ENCODE measurements around the gene HNF4A. TPM values are rescaled to one million over a fixed set of nuclear protein-coding genes. Genes with fewer than 3 reads are reported as not detected.
A peak's percentile ranks its signal among the peaks of the same experiment; 100 is the strongest.

HNF4A gene
- total and polyA plus RNA-seq, 2 of the 13 experiments (the other 11 are each of a cell fraction or from before 2014, with no cell fraction given) = 80.9 to 169 TPM

DNA sequence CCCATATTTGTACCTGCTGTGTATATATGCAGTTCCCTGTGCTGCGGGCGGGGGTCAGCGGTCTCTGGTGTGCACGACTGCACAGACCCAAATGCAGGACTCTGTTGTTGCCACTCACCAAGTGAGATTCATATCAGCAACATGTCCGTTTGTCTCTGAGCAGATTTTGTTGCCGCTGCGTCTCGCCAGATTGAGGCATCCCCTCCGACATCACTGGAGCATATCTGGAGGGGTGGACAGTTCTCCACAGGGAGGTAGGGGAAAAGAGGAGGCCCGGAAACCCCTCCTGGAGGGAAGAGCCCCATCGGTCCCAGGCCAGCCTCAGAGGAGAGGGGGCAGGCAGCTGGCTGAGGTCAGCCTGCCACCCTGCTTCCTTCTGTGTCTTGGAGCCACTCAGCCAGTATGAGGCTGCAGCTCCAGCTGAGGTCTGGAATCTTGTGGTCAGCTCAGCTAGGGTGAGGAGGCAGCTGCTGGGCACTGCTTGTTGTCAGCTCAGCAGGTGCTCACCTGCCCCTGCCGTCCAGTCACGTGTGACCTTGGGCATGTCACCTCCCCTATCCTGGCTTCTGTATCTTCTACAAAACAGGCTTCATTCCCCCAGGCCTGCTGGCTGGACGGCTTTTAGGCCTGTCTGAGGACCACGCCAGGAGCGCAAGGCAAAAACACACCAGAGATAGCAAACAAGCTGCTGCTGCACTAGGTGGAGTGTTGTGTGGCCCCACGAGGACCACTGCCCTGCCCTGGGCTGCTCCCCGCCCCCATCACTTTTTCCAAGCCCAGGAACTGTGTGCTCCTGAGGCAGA, 47.1 kb downstream of the HNF4A start (continued):
- no peak for TF ChIP-seq ZNF83 (CRISPR knock-in tag; IDR thresholded peaks at IDR 0.05; ENCODE audit: borderline replicate concordance)
- TF ChIP-seq PAWR (CRISPR knock-in tag; IDR thresholded peaks at IDR 0.05; ENCODE audit: borderline replicate concordance) = 0 out of 2 replicates have a peak, but pooled peaks have one; percentile 43
- peak; percentile 77 for TF ChIP-seq ZFX (CRISPR knock-in tag; IDR thresholded peaks at IDR 0.05; ENCODE audit: low read depth)
- TF ChIP-seq NFRKB (IDR thresholded peaks at IDR 0.05) = no peak
- TF ChIP-seq EZH2 (conservative IDR thresholded peaks at IDR 0.05; ENCODE audit: low read depth, low read length) = no peak
- TF ChIP-seq, protein P1, sequence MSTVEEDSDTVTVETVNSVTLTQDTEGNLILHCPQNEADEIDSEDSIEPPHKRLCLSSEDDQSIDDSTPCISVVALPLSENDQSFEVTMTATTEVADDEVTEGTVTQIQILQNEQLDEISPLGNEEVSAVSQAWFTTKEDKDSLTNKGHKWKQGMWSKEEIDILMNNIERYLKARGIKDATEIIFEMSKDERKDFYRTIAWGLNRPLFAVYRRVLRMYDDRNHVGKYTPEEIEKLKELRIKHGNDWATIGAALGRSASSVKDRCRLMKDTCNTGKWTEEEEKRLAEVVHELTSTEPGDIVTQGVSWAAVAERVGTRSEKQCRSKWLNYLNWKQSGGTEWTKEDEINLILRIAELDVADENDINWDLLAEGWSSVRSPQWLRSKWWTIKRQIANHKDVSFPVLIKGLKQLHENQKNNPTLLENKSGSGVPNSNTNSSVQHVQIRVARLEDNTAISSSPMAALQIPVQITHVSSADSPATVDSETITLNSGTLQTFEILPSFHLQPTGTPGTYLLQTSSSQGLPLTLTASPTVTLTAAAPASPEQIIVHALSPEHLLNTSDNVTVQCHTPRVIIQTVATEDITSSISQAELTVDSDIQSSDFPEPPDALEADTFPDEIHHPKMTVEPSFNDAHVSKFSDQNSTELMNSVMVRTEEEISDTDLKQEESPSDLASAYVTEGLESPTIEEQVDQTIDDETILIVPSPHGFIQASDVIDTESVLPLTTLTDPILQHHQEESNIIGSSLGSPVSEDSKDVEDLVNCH (CRISPR knock-in tag; IDR thresholded peaks at IDR 0.05) = peak; percentile 61; the same call in 1 of the 2 replicates
- peak; percentile 65 for TF ChIP-seq ZNF768 (CRISPR knock-in tag; IDR thresholded peaks at IDR 0.05)
- TF ChIP-seq SP1 (IDR thresholded peaks at IDR 0.05) = no peak
- no peak; the same call in 1 of the 2 replicates for TF ChIP-seq SP1 (CRISPR knock-in tag; IDR thresholded peaks at IDR 0.05)
- TF ChIP-seq, protein P2, sequence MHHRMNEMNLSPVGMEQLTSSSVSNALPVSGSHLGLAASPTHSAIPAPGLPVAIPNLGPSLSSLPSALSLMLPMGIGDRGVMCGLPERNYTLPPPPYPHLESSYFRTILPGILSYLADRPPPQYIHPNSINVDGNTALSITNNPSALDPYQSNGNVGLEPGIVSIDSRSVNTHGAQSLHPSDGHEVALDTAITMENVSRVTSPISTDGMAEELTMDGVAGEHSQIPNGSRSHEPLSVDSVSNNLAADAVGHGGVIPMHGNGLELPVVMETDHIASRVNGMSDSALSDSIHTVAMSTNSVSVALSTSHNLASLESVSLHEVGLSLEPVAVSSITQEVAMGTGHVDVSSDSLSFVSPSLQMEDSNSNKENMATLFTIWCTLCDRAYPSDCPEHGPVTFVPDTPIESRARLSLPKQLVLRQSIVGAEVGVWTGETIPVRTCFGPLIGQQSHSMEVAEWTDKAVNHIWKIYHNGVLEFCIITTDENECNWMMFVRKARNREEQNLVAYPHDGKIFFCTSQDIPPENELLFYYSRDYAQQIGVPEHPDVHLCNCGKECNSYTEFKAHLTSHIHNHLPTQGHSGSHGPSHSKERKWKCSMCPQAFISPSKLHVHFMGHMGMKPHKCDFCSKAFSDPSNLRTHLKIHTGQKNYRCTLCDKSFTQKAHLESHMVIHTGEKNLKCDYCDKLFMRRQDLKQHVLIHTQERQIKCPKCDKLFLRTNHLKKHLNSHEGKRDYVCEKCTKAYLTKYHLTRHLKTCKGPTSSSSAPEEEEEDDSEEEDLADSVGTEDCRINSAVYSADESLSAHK (CRISPR knock-in tag; IDR thresholded peaks at IDR 0.05; ENCODE audit: borderline replicate concordance) = no peak
- TF ChIP-seq ZNF772 (CRISPR knock-in tag; IDR thresholded peaks at IDR 0.05) = peak; percentile 71; the same call in 1 of the 2 replicates
- TF ChIP-seq ZNF20 (CRISPR knock-in tag; IDR thresholded peaks at IDR 0.05) = no peak
- no peak for TF ChIP-seq ZNF720 (CRISPR knock-in tag; IDR thresholded peaks at IDR 0.05)
- TF ChIP-seq, protein P3, sequence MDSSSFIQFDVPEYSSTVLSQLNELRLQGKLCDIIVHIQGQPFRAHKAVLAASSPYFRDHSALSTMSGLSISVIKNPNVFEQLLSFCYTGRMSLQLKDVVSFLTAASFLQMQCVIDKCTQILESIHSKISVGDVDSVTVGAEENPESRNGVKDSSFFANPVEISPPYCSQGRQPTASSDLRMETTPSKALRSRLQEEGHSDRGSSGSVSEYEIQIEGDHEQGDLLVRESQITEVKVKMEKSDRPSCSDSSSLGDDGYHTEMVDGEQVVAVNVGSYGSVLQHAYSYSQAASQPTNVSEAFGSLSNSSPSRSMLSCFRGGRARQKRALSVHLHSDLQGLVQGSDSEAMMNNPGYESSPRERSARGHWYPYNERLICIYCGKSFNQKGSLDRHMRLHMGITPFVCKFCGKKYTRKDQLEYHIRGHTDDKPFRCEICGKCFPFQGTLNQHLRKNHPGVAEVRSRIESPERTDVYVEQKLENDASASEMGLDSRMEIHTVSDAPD (CRISPR knock-in tag; IDR thresholded peaks at IDR 0.05) = 0 out of 2 replicates have a peak, but pooled peaks have one; percentile 3
- no peak for TF ChIP-seq SOX6 (IDR thresholded peaks at IDR 0.05)
- peak; percentile 77 for TF ChIP-seq SOX6 (CRISPR knock-in tag; IDR thresholded peaks at IDR 0.05)
- TF ChIP-seq, protein P4, sequence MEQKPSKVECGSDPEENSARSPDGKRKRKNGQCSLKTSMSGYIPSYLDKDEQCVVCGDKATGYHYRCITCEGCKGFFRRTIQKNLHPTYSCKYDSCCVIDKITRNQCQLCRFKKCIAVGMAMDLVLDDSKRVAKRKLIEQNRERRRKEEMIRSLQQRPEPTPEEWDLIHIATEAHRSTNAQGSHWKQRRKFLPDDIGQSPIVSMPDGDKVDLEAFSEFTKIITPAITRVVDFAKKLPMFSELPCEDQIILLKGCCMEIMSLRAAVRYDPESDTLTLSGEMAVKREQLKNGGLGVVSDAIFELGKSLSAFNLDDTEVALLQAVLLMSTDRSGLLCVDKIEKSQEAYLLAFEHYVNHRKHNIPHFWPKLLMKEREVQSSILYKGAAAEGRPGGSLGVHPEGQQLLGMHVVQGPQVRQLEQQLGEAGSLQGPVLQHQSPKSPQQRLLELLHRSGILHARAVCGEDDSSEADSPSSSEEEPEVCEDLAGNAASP (CRISPR knock-in tag; IDR thresholded peaks at IDR 0.05; ENCODE audit: borderline replicate concordance) = peak; percentile 68; the same call in 1 of the 2 replicates
- TF ChIP-seq RFXAP (CRISPR knock-in tag; IDR thresholded peaks at IDR 0.05; ENCODE audit: borderline replicate concordance) = peak; percentile 14; the same call in 1 of the 2 replicates
- TF ChIP-seq SAFB2 (CRISPR knock-in tag; IDR thresholded peaks at IDR 0.05; ENCODE audit: borderline replicate concordance, low read depth) = peak; percentile 52
- no peak; the same call in 1 of the 2 replicates for TF ChIP-seq DR1 (CRISPR knock-in tag; IDR thresholded peaks at IDR 0.05)
